Measurements from ENCODE around the gene C22orf39. TPM values are rescaled to one million over a fixed set of nuclear protein-coding genes. Genes with fewer than 3 reads are reported as not detected.
A peak's percentile ranks its signal among the peaks of the same experiment; 100 is the strongest.
"Not testable (repeated sequence)": the region's sequence is repeated elsewhere in the genome, so short reads cannot be mapped to it uniquely, and the experiment has no call there.

Gene C22orf39
- total RNA-seq, 1 experiment from 2014 or later: 42.3 TPM

- Histone ChIP-seq H3K36me3 (replicated peaks; ENCODE audit: control insufficient read depth, insufficient read depth, low read length) (peaks cover 17% of the 10 kb centered on the region), H3K4me3 (ENCODE audit: insufficient read depth, low read depth, low read length) (no peak overlapping the region), H3K27me3 (ENCODE audit: control insufficient read depth, insufficient read depth, low read length) (no peaks in the 10 kb centered on the region)
- no peak for DNase-seq
Observed at GRCh38 chr22:19450363-19451175, 3.1 kb upstream of the C22orf39 start.

- DNase-seq: no peak
- no peaks in the 10 kb centered on the region for H3K27me3 ChIP-seq (ENCODE audit: control insufficient read depth, insufficient read depth, low read length)
- no peak overlapping the region for H3K4me3 ChIP-seq (ENCODE audit: insufficient read depth, low read depth, low read length)
- peaks cover 15% of the 10 kb centered on the region for H3K36me3 ChIP-seq (replicated peaks; ENCODE audit: control insufficient read depth, insufficient read depth, low read length)
Observed at GRCh38 chr22:19449422-19449767, 1.9 kb upstream of the C22orf39 start.

DNA sequence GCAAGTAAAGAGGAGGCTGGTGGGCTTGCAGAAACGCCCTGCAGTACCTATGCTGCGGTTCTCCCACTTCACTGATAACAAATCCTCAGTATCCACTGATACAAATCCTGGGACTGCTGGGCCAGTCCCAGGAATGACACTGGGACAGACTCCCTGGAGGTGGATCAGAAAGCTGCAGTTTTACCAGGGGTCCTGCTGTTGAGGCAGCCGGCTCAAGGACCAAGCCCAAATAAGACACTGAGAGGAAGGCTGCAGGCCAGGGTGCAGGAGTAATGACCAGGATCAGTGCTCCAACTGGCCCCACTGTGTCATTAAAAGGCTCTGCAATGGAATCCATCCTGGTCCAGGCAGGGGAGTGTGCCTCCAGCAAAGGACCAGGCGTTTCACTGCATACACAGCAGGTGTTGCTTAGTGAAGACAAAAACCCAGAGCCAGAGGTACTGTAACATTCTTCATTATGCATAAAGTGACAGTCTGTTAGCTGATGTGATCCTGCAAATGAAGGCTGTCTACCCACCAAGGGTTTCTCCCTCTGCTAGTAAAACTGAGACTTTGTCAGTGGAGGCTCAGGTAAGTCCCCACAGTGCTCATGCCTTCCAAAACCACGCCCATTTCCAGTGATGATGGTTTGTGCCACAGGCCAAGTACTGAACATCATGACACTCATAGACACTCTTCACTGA, 1.4 kb upstream of the C22orf39 start:
- Histone ChIP-seq H3K27me3 (ENCODE audit: control insufficient read depth, insufficient read depth, low read length) (no peaks in the 10 kb centered on the region), H3K36me3 (replicated peaks; ENCODE audit: control insufficient read depth, insufficient read depth, low read length) (peaks cover 17% of the 10 kb centered on the region), H3K4me3 (ENCODE audit: insufficient read depth, low read depth, low read length) (no peak overlapping the region)
- DNase-seq: no peak

GRCh38 chr22:19448076-19448607, 631 bp upstream of the C22orf39 start:
- peak overlapping the region; percentile 70 for H3K4me3 ChIP-seq (ENCODE audit: insufficient read depth, low read depth, low read length)
- H3K36me3 ChIP-seq (replicated peaks; ENCODE audit: control insufficient read depth, insufficient read depth, low read length): peaks cover 15% of the 10 kb centered on the region
- H3K27me3 ChIP-seq (ENCODE audit: control insufficient read depth, insufficient read depth, low read length): no peaks in the 10 kb centered on the region
- DNase-seq: peak; percentile 81

DNA sequence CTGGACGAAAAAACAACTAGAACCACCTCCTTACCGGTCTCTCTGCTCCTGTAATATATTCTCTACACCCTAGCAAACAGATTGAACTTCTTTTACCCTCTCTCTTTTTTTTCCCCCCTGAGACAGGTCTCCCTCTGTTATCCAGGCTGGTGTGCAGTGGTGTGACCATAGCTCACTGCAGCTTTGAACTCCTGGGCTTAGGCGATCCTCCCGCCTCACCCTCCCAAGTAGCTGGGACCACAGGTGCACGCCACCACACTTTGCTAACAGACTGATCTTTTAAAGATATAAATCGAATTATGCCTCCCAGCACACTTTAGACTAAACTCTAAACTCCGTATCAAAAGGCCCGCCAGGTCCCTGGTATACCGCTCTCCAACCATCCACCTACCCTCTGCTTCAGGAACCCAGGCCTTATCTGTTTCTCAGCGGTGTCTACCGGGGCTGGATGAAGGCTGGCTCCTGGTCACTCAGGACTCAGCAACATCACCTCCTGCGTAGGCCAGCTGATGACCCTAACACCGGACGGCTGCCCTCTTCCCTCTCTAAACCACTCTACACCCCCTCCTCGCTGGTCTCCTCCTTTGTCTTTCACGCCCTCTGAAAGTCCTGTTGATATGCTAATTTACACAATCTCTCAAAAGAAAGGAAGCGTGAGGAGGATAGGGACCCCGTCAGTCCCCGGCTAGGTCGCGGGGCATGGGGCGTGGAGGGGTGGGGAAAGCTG, 745 bp downstream of the C22orf39 start:
- Histone ChIP-seq H3K36me3 (replicated peaks; ENCODE audit: control insufficient read depth, insufficient read depth, low read length) (peaks cover 12% of the 10 kb centered on the region), H3K4me3 (ENCODE audit: insufficient read depth, low read depth, low read length) (peak overlapping the region; percentile 79), H3K27me3 (ENCODE audit: control insufficient read depth, insufficient read depth, low read length) (no peaks in the 10 kb centered on the region)
- DNase-seq: no peak

DNA sequence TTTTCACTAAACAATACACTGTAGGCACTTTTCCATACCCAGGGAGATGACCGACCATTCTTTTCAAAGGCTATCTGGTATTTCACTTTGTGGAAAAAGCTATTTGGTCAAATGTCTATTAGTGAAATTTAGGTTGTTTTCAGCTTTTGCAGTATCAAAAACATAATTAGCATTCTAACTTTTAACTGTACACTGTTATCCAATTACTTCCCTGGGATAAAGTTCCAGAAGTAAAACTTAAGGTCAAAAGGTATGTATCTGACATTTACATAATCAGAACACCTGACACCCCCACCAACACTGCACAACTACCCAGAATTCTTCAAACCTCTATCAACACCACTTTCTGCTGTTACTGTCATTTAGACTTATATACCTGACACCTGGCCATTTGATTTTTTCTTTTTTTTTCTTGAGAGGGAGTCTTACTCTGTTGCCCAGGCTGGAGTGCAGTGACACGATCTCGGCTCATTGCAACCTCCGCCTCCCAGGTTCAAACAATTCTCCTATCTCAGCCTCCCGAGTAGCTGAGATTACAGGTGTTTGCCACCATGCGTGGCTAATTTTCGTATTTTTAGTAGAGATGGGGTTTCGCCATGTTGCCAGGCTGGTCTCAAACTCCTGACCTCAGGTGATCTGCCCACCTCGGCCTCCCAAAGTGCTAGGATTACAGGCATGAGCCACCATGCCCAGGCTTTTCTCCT, 2.1 kb downstream of the C22orf39 start:
- not testable (repeated sequence) for DNase-seq; H3K27me3 ChIP-seq (ENCODE audit: control insufficient read depth, insufficient read depth, low read length); H3K36me3 ChIP-seq (replicated peaks; ENCODE audit: control insufficient read depth, insufficient read depth, low read length); H3K4me3 ChIP-seq (ENCODE audit: insufficient read depth, low read depth, low read length)

GRCh38 chr22:19443544-19444211, 3.8 kb downstream of the C22orf39 start:
- Histone ChIP-seq H3K36me3 (replicated peaks; ENCODE audit: control insufficient read depth, insufficient read depth, low read length) (peaks cover 7% of the 10 kb centered on the region), H3K4me3 (ENCODE audit: insufficient read depth, low read depth, low read length) (no peak overlapping the region), H3K27me3 (ENCODE audit: control insufficient read depth, insufficient read depth, low read length) (no peaks in the 10 kb centered on the region)
- no peak for DNase-seq

GRCh38 chr22:19442166-19442565, 5.3 kb downstream of the C22orf39 start:
- DNase-seq: no peak
- H3K36me3 ChIP-seq (replicated peaks; ENCODE audit: control insufficient read depth, insufficient read depth, low read length): peaks cover 7% of the 10 kb centered on the region
- H3K27me3 ChIP-seq (ENCODE audit: control insufficient read depth, insufficient read depth, low read length): no peaks in the 10 kb centered on the region
- no peak overlapping the region for H3K4me3 ChIP-seq (ENCODE audit: insufficient read depth, low read depth, low read length)

GRCh38 chr22:19440411-19441195, 6.9 kb downstream of the C22orf39 start:
- no peak overlapping the region for H3K4me3 ChIP-seq (ENCODE audit: insufficient read depth, low read depth, low read length)
- H3K36me3 ChIP-seq (replicated peaks; ENCODE audit: control insufficient read depth, insufficient read depth, low read length): peaks cover 7% of the 10 kb centered on the region
- no peak for DNase-seq
- H3K27me3 ChIP-seq (ENCODE audit: control insufficient read depth, insufficient read depth, low read length): no peaks in the 10 kb centered on the region

GRCh38 chr22:19438298-19438697, 9.2 kb downstream of the C22orf39 start:
- Histone ChIP-seq H3K27me3 (ENCODE audit: control insufficient read depth, insufficient read depth, low read length) (no peaks in the 10 kb centered on the region), H3K4me3 (ENCODE audit: insufficient read depth, low read depth, low read length) (no peak overlapping the region), H3K36me3 (replicated peaks; ENCODE audit: control insufficient read depth, insufficient read depth, low read length) (peaks cover 6% of the 10 kb centered on the region)
- no peak for DNase-seq

GRCh38 chr22:19436444-19437161, 10.9 kb downstream of the C22orf39 start:
- DNase-seq; H3K27me3 ChIP-seq (ENCODE audit: control insufficient read depth, insufficient read depth, low read length); H3K36me3 ChIP-seq (replicated peaks; ENCODE audit: control insufficient read depth, insufficient read depth, low read length); H3K4me3 ChIP-seq (ENCODE audit: insufficient read depth, low read depth, low read length): not testable (repeated sequence)

- peaks cover 6% of the 10 kb centered on the region for H3K36me3 ChIP-seq (replicated peaks; ENCODE audit: control insufficient read depth, insufficient read depth, low read length)
- H3K27me3 ChIP-seq (ENCODE audit: control insufficient read depth, insufficient read depth, low read length): no peaks in the 10 kb centered on the region
- DNase-seq: no peak
- no peak overlapping the region for H3K4me3 ChIP-seq (ENCODE audit: insufficient read depth, low read depth, low read length)
Observed at GRCh38 chr22:19434829-19435580, 12.5 kb downstream of the C22orf39 start.

Data from H7 (cell line).